GM18502 (cell line): ENCODE results near the gene FIS1.

Source experiments
- ATAC-seq: cut with Tn5 transposase; IDR thresholded peaks from one replicate; pipeline ENCODE4 v1.9.1; 2021; ENCODE audit warnings: mild to moderate bottlenecking; ENCODE audit not compliant: unreplicated experiment, poor library complexity

Gene FIS1

DNA sequence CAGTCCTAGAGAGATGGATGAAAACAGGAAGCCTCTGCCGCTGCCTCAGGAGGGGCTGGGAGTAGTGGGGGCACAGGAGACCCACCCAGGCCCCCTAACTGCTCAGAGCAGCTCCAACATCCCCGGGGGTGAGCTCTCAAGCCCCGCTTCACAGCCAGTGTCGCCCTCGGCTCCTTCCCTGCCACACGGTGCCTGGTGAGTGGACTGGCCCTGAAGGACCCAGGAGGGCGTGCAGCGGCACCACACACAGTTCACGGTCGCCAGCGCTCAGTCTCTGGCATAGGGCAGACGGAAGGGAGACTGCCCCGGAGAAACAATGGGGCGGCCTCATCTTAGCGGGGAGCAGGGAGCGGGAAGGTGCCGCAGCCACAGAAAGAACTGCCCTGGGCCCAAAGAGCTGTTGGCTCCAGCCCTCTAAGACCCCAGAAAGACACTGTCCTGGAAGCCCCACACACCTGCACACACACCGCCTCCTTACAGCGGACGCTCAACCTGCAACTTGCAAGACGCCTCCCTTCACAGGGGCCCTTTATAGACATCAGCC lies 8.5 kb downstream of the FIS1 start:
- ATAC-seq: no peak

DNA sequence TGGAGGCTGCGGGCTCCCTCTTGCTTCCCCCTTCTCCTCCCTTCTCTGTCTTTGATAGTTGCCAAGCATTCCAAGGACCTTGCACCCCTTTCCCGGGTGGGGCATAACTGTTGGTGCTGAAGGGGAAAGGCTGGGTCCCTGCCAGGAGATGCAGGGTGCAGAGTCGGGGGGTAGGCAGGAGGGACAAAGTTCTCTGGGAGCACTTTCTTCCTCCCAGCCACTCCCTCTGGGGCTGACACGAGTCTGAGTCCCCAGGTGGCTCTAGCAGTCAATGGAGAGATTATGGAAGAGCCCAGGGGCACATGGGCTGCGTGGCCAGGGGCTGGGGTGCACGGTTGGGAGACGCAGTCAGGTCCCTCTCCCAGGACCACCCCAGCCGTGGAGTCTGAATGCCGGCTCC lies 9.4 kb downstream of the FIS1 start:
- ATAC-seq: no peak

DNA sequence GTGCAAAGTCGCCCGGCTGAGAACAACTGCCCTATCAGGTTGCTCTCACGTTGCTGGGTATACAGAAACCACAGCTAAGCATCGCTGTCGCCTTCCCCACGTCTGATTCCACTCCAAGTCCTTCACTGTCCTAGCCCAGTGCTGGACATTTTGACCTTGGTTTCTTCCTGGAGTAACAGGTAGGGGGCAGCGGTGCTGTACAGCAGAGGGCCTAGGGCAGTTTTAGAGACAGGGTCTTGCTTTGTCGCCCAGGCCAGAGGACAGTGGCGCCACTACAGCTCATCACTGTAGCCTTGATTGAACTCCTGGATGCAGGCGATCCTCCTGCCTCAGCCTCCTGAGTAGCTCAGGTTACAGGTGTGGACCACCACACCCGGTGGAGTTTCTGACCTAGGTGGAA lies 9.8 kb downstream of the FIS1 start:
- no peak for ATAC-seq

DNA sequence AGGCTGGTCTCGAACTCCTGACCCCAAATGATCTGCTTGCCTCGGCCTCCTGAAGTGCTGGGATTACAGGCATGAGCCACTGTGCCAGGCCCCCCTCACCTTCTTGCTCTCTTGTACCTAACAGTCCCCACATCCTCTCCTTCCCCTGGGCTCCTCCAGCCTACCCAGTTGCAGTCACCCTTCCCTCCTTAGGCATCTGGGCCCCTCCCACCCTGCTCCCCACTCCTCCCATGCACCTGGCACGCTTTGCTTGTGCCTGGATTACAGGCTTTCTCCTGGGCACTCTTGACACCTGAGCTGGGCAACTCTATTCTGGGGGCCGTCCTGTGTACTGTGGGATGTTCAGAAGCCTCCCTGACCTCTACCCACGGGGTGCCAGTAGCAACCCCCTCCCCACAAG lies 10.2 kb downstream of the FIS1 start:
- ATAC-seq: no peak

DNA sequence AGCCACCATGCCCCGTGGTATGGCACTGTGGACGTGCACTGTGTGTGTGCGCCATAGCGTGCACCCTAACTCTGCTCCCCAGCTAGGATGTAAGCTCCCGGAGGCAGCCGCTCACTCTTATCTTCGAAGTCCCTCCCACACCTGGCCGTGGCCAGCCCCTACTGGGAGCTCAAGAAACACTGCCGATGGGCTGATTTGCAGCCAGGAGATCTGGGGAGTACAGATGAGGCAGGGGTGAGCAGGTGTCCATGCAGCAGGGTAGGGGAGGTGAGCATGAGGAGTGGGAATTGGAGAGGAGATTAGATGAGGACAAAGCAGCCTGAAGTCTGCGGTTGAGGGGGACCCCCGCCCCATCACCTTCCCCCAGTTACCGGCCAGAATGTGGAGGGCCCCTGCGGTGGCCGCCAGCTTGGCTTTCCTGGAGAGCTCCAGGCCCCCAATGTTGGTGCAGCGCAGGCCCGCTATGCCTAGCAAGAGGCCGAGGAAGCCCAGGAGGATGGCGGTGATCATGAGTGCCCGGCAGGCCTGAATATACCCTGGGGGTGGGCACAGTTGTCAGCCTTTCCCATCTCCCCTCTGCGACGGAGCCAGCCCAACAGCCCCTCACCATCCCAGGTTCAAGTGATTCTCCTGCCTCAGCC lies 10.9 kb downstream of the FIS1 start:
- no peak for ATAC-seq

DNA sequence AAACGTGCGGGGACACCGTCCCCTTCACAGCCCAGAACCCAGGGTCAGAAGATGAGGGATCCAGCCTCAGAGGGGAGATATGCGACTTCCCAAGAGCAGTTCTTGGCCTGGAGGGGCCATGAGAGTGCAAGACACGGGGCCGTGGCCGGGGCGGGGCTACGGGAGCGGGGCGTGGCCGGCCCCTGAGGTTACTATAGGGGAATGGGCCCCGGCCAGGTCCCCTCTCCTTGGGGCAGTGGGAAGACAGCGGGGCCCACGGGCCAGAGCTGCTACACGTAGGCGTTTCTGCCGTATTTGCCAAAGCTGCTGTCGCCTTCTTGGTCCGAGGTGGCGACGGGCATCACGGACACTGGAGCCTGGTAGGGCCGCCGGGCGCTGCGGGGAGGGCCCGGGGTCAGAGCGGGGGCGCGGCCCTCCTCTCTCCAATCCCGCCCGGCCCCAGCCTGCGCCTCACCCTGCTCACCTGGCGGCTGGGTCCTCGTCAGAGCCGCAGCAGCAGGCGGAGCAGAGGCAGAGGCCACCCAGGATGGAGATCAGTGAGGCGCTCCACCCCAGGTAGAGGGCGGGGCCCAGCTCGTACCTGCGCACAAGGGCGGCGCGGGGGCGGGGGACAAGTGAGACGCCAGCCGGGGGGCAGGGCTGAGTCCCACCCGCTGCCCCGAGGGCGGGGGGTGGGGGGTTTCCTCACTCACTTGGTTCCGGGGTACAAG lies 12.6 kb downstream of the FIS1 start:
- no peak for ATAC-seq

DNA sequence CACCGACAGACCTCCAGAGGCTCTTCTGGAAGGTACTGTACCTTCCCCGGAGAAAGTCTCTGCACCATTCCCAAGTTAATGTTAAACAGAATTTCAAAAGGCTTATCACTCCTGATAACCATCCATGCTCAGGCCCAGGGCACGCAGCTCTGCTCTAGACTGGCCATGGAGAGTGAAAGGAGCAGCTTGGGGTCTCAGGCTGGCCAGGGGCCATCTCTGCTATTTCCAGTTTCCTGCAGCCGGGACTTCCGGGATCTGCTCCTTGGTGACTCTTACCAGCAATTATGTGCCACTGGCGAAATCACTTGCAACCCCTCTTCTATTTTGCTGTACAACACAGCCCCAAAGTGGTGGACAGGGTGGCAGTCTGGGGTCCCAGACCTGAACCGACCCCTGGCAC lies 13.2 kb downstream of the FIS1 start:
- ATAC-seq: no peak

DNA sequence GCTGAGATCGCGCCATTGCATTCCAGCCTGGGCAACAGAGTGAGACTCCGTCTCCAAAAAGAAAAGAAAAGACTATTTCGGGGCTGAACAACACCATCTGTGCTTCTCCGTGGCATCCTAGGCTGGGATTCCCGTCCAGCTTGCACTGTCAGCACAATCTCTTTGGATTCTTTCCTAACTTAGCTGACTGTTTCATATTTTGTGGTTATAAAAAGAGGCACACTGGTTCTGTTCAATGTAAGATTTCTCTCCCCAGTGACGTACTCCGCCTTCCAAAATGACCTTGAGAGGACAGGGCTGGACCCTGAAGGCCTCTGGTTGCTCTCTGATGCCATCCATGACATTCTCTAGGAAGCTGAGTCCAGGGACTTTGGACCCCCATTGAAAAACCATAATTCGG lies 18.2 kb downstream of the FIS1 start:
- ATAC-seq: no peak

DNA sequence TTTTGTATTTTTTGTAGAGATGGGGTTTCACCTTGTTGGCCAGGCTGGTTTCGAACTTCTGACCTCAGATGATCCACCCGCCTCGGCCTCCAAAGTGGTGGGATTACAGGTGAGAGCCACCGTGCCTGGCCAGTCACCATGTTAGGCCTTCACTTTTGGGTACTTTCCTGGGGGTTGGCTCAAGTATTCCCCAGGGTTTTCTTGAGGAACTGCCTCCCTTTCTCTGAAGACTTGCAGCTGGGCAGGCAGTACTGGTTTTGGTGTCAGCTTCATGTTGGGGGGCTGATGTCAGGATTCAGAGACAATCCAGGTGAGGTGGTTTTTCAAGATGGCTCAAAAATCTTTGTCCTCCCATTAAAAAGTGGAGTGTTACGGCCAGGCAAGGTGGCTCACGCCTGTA lies 19.2 kb downstream of the FIS1 start:
- no peak for ATAC-seq

DNA sequence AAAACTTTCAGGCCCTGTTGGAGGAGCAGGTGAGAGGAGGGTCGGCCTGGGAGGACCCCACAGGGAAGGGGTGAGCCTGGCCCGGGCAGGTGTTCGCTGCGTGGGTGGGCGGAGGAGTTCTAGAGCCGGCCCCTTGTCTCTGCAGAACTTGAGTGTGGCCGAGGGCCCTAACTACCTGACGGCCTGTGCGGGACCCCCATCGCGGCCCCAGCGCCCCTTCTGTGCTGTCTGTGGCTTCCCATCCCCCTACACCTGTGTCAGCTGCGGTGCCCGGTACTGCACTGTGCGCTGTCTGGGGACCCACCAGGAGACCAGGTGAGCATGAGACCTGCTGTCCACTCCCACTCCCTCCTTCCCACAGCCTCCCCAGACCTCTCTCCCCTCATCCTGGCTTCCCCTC lies 21.4 kb downstream of the FIS1 start:
- no peak for ATAC-seq

DNA sequence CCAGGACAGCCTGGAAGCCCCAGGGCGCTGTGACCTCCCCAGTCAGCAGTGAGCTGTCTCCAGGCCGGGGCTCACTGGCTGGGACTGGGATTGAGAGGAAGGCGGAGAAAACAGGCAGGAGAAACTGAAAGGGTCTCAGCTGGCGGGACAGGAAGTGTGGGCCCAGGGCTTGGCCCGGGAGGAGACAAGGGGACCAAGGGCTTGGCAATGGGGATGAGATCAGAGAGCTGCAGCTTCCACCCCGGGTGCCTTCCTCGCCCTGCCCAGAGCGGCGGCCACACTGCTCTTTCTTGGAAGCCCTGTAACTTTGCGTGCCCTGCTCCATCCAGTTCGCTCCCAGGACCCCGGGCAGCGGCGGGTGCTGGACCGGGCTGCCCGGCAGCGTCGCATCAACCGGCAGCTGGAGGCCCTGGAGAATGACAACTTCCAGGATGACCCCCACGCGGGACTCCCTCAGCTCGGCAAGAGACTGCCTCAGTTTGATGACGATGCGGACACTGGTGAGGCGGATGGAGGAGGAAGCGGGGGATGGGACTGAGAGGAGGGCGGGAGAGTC lies 22.5 kb downstream of the FIS1 start:
- ATAC-seq: no peak

DNA sequence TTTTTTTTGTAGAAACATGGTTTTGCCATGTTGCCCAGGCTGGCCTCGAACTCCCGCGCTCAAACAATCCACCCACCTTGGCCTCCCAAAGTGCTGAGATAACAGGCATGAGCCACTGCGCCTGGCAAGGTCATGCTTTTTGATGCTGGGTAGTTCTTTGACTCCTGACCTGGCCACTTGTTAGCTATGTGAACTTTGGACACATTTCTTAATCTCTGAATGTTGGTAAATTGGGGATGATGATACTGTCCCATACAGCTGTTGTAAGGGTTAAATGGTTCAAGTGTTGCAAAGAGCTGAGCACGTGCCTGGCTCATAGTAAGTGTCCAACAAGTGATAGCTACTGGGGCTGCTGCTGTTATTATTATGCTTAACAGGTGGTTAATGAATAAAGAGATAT lies 24.6 kb downstream of the FIS1 start:
- ATAC-seq: no peak

DNA sequence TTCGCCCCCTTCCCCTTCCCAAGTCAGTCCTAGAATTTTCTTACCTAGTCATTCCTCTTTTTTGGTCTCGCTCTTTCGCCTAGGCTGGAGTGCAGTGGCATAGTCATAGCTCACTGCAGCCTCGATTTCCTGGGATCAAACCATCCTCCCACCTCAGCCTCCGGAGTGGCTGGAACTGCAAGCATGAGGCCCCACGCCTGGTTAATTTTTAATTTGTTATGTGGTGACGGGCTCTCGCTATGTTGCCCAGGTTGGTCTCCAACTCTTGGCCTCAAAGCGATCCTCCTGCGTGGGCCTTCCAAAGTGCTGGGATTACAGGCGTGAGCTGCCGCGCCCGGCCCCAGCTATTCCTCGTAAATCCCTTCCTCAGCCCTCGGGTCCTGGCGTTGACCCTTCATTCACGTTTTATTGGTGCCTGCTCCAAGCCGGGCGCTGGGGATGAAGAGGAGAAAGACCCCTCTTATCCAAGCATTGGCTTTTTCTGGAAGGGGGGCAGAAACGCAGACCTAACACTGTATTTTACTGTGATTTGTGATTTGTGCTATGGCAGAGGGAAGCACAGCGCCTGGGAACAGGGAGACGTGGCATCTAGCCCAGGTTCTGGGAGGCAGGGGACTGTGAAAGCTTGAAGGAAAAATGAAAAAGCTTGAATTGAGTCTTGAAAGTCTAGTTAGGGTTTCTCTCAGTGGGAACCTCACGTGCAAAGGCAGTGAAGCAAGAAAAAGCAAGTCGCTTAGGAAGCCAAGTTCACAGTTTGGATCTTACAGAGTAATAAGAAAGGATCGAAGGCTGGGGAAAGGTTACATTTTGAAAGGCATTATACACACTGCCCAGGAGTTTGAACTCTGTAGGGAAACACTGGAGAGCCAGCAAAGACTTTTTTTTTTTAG lies 26.4 kb downstream of the FIS1 start:
- ATAC-seq: peak; percentile 19

DNA sequence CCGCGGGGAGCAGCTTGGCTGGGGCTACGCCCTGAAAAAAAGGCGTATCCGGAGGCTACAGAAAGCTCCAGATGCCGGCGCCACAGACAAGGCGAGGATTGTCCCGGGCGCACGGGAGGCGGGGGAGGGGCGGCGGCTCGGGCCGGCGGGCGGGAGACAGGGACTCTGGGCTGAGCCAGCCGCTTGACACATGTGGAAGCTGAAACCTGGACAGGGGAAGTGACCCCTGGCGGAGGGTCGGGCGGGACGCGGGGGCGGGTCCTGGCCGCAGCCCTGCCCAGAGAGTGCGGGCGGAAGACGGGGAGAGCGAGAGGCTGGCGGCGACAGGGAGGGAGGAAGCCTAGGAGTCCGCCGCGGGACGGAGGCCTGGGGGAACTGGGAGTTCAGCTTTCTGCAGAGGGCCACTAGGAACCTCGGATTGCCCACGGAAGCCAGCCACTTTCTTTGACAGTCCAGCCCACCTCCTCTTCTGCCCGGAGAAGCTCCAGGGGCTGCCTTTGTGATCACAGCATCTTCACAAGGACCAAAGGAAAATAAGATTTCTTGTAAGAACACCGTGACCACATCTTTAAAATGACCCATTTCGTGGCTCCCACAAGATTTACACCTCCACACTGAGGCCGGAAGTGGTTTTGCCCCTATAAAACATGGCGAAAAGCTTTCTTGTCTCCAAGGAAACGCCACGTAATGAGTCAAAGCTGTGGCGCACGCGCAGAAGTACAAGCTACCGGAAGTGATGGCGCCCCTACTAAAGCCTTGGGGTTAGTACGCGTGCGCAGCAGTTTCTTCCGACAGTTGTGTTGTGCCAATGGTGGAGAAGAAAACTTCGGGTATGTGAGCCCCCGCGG lies 27.3 kb downstream of the FIS1 start, which contains the start of the genes PLOD3 and ZNHIT1:
TSS of gene PLOD3 (minus strand) at position 194 of the 848 bp plus-strand sequence. CDS start 307 bp downstream, outside the sequence.
TSS of gene ZNHIT1 (plus strand) at position 778 of the 848 bp plus-strand sequence. CDS start at position 809, 31 bp downstream.
- ATAC-seq: peak; percentile 64

DNA sequence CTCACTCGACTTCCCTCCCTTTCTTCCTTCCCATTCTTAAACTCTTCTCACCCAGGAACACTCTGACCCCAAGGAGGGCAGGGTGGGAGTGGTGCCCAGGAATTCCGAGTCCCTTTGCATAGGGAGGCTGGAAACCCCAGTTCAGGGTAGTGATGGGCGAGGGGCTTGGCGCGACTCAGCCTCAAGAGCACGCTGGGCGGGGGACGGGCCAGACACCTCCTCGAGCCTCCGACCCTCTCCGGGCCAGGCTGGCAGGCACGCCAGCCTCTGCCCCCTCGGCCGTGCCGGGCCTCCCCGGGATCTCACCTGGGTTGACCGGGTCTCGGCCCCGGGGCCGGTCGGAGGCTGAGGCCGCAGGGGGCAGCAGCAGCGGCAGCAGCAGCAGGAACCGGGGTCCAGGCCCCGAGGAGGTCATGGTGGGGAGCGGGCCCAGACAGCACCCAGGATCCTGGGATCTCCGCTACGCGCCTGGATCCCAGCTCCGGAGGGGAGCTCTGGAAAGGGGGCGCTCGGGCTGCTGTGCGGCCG lies 28.0 kb downstream of the FIS1 start:
- peak; percentile 22 for ATAC-seq

DNA sequence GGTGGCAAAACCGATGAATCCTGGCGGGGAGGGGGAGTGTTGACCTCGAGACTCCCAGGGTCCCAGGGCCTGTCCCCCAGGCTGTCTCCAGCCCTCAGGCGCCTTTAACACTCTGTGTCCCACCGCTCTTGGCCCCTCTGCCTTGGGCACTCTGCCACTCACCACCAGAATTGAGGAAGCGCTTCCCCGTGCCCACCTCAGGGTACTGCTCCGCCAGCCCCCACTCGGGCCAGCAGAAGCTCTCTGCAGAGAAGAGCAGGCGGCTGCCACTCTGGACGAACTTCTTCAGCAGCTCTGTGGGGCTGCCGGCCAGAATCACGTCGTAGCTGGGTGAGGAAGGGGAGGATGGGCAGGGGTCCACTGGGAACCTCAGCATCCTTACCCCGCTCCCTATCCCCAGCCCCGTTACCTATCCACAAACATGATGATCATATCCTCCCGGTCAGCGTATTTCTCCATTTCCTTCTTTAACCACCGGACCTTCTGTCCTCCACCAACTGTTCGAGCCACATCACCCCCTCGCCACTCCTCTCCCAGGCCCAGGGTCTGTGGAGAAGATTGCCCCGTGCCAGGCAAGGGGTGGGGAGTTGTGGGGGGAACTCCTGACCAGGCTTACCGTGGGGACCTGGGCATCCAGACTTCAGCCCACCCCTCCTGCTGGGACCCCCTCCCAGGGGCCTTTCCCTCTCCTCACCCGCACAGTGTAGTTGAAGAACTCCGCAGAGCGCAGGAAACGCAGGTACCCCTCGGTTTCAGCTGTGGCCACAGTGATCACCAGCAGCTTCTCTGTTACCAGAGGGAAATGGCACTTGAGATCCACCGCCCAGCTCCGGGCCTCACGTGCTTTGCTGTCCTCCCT lies 28.7 kb downstream of the FIS1 start:
- no peak for ATAC-seq

DNA sequence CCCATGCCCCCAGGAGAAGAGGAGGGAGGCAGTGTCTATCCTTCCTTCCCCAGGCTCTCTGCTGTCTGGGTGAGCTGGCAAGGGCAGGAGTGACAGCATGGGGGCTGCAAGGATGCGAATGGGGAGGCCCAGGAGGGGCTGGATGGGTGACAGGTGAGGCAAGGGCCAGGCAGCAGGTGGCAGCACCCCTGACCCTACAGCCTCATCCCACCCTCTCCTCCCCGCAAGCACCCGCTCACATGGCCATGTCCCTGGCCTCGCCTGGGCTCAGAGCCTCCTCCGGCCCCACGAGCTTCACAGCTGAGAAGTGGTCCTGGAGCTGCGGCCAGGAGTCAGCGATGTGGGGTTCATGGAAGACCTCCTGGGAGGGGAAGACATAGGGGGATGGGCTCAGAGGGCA lies 32.9 kb downstream of the FIS1 start:
- no peak for ATAC-seq

DNA sequence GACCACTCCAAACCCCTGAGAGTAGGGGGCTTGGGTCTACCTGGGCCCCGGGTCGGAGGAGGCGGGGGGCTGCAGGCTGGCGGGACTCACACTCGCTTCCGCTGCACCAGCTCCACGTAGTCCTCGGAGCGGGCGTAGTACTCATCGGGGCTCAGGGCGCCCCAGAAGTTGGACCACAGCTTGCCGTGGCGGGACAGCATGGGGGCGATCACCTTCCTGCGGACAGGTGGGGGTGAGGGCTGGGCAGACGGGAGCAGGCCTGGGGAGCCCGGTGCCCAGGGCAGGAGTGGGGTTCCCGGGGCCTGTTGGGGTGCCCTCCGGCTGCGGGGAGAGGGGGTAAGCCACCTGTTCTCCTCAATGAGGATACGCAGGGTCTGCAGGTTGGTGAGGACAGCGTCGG lies 33.4 kb downstream of the FIS1 start:
- no peak for ATAC-seq
